22Rv1 (cell line): ENCODE results near the gene TAC3.

Experiments used
- H3K27ac ChIP-seq: fragments of 450-650 bp; 2 replicates; pipeline ENCODE4 v1.5.1; 2017
- ZFX ChIP-seq: fragments of 450-650 bp; IDR thresholded peaks from 2 replicates; pipeline ENCODE4 v1.6.1; 2017; ENCODE audit warnings: antibody characterized with exemption, borderline replicate concordance
- TF ChIP-seq, protein P1 (sequence below): fragments of 450-650 bp; IDR thresholded peaks from 2 replicates; pipeline ENCODE4 v1.5.1; 2017; ENCODE audit warnings: mild to moderate bottlenecking

The TAC3 gene

GRCh38 chr12:57049890-57050289 lies 33.6 kb upstream of the TAC3 start, which contains the start of gene MYO1A:
Gene MYO1A (minus strand): TSS chr12:57050129. CDS start chr12:57048323, 1,806 bp downstream.
- TF ChIP-seq ZFX: no peak
- TF ChIP-seq, protein P1, sequence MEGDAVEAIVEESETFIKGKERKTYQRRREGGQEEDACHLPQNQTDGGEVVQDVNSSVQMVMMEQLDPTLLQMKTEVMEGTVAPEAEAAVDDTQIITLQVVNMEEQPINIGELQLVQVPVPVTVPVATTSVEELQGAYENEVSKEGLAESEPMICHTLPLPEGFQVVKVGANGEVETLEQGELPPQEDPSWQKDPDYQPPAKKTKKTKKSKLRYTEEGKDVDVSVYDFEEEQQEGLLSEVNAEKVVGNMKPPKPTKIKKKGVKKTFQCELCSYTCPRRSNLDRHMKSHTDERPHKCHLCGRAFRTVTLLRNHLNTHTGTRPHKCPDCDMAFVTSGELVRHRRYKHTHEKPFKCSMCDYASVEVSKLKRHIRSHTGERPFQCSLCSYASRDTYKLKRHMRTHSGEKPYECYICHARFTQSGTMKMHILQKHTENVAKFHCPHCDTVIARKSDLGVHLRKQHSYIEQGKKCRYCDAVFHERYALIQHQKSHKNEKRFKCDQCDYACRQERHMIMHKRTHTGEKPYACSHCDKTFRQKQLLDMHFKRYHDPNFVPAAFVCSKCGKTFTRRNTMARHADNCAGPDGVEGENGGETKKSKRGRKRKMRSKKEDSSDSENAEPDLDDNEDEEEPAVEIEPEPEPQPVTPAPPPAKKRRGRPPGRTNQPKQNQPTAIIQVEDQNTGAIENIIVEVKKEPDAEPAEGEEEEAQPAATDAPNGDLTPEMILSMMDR: no peak
- peak within 1 kb of the TSS; percentile 72 for H3K27ac ChIP-seq

GRCh38 chr12:57049119-57049446 lies 32.8 kb upstream of the TAC3 start:
- H3K27ac ChIP-seq: peak overlapping the region; percentile 72
- TF ChIP-seq ZFX: no peak
- TF ChIP-seq, protein P1: no peak

GRCh38 chr12:57048423-57049118 lies 32.2 kb upstream of the TAC3 start:
- H3K27ac ChIP-seq: peak overlapping the region; percentile 72
- TF ChIP-seq ZFX: no peak
- TF ChIP-seq, protein P1: no peak

- peak overlapping the region; percentile 72; the same call in 1 of the 2 replicates for H3K27ac ChIP-seq
- no peak for TF ChIP-seq ZFX
- TF ChIP-seq, protein P1: no peak
These were observed 31.7 kb upstream of the TAC3 start for GRCh38 chr12:57047981-57048380.

GRCh38 chr12:57046947-57047890 lies 30.9 kb upstream of the TAC3 start:
- TF ChIP-seq ZFX: no peak
- TF ChIP-seq, protein P1: no peak
- H3K27ac ChIP-seq: no peak overlapping the region

DNA sequence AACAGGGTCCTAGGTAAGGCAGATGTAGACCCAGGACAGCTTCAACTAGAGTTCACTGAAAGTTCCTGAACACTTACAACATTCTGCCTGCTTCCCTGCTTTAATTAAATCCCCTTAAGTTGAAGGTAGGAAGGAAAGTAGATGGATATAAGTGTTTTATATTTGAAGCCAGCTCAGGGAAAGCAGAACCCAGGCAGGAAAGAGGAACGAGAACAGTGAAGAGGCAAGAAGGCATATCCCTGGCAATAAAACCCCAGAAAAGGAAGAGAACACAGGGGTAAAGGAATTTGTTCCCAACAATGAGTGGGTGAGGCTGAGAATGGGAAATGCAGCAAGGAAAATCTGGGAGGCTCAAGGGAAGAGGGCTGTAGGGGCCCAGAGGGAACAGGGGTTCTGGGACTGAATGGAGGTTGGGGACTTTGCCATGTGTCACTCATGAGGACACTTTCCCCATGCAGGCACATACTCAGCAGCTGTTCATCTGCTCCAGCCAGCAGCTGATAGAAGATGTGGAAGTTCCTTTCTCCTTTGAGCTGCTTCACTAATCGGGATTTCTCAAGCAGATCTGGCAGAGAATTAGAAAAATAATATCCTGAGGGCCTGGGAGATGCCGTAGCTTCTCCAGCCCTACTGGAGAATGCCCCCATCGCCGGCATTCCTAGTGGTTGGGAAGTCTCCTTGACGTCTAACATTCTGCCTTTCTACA lies 29.9 kb upstream of the TAC3 start:
- H3K27ac ChIP-seq: no peak overlapping the region

More for the DNA sequence above, 29.9 kb upstream of the TAC3 start:
- TF ChIP-seq, protein P1: no peak
- TF ChIP-seq ZFX: no peak
